ENCODE results near the gene POTEJ.
"Not testable (repeated sequence)": the region's sequence is repeated elsewhere in the genome, so short reads cannot be mapped to it uniquely, and the experiment has no call there.

Gene POTEJ

GRCh38 chr2:130601648-130602302 is 9.5 kb upstream of the POTEJ start:
- not testable (repeated sequence) for DNase-seq (ENCODE audit: low read depth, low spot score)

- not testable (repeated sequence) for DNase-seq (ENCODE audit: low read depth, low spot score)
Measured at GRCh38 chr2:130608276-130609001, 2.8 kb upstream of the POTEJ start.

- DNase-seq (ENCODE audit: low read depth, low spot score): not testable (repeated sequence)
Measured at GRCh38 chr2:130609002-130609920, 2.0 kb upstream of the POTEJ start.

GRCh38 chr2:130610486-130610885 is 754 bp upstream of the POTEJ start:
- DNase-seq (ENCODE audit: low read depth, low spot score): not testable (repeated sequence)

GRCh38 chr2:130628784-130629475 is 17.7 kb downstream of the POTEJ start:
- not testable (repeated sequence) for DNase-seq (ENCODE audit: low read depth, low spot score)

GRCh38 chr2:130638973-130639372 is 27.7 kb downstream of the POTEJ start:
- not testable (repeated sequence) for DNase-seq (ENCODE audit: low read depth, low spot score)

- DNase-seq (ENCODE audit: low read depth, low spot score): not testable (repeated sequence)
Measured at GRCh38 chr2:130641688-130642087, 30.4 kb downstream of the POTEJ start.

GRCh38 chr2:130649285-130649684 is 38.0 kb downstream of the POTEJ start:
- DNase-seq (ENCODE audit: low read depth, low spot score): not testable (repeated sequence)

- not testable (repeated sequence) for DNase-seq (ENCODE audit: low read depth, low spot score)
Measured at GRCh38 chr2:130664506-130664905, 53.3 kb downstream of the POTEJ start.

GRCh38 chr2:130665596-130665995 is 54.4 kb downstream of the POTEJ start:
- DNase-seq (ENCODE audit: low read depth, low spot score): not testable (repeated sequence)

- DNase-seq (ENCODE audit: low read depth, low spot score): not testable (repeated sequence)
Measured at GRCh38 chr2:130667516-130667915, 56.3 kb downstream of the POTEJ start.

GRCh38 chr2:130670026-130670745 is 58.9 kb downstream of the POTEJ start:
- not testable (repeated sequence) for DNase-seq (ENCODE audit: low read depth, low spot score)

- DNase-seq (ENCODE audit: low read depth, low spot score): not testable (repeated sequence)
Measured at GRCh38 chr2:130692041-130692770, 81.0 kb downstream of the POTEJ start.

- not testable (repeated sequence) for DNase-seq (ENCODE audit: low read depth, low spot score)
Measured at GRCh38 chr2:130693474-130693873, 82.2 kb downstream of the POTEJ start.

GRCh38 chr2:130703250-130703649 is 92.0 kb downstream of the POTEJ start:
- DNase-seq (ENCODE audit: low read depth, low spot score): not testable (repeated sequence)
